HG03442 (cell line): ENCODE measurements around the gene NFATC2.

ENCODE experiments used
- ATAC-seq: cut with Tn5 transposase; IDR thresholded peaks from one replicate; pipeline ENCODE4 v1.9.1; 2021; ENCODE audit warnings: mild to moderate bottlenecking, moderate library complexity; ENCODE audit not compliant: unreplicated experiment

The NFATC2 gene

DNA sequence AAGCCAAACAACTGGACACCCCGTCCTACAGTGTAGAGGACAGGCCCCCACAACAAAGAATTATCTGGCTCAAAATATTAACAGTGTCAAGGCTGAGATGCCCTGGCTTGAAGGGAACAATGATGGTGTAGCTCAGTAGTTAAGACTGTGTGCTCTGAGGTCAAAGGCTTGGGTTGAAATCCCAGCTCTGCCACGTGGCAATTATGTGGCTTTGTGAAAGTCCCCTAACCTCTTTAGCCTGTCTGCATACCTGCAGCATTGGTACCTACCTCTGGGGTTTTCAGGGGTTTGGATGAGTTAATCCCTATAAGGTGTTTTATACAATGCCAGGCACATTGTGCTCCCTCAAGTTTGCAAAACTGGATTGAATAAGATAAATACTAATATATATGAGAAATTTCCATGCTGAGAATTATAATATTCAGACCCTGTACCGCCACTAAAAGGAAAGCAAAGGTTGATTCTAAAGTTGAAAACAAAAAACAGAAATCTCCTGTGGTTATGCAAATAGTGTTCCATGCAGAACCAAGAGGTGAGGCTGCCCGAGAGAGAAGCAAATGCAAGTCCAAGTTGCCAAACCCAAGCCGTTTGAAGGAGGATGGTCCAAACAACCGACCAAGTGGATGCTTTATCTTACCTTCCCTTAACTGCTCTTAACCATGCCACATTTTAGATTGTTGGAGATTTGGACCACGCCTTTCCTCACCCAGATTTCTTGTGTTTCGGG lies 199.8 kb downstream of the NFATC2 start:
- ATAC-seq = no peak

DNA sequence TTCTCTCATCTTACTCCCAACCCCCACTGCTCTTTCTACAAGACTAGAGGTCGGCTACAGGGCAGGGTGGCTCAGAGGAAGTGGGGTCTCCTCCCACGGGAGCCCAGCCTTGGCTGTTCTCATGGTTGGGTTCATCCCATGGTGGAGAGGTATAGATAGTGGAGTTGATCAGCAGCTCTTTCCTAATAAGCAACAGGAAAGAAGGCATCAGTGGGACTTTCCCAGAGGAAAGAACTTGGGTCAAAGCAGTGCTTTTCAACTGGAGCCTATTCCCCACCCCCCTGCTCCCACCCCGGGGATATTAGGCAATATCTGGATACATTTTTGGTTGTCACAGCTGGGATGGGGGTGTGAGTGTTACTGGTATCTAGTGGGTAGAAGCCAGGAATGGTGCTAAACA lies 200.9 kb downstream of the NFATC2 start:
- ATAC-seq = no peak

DNA sequence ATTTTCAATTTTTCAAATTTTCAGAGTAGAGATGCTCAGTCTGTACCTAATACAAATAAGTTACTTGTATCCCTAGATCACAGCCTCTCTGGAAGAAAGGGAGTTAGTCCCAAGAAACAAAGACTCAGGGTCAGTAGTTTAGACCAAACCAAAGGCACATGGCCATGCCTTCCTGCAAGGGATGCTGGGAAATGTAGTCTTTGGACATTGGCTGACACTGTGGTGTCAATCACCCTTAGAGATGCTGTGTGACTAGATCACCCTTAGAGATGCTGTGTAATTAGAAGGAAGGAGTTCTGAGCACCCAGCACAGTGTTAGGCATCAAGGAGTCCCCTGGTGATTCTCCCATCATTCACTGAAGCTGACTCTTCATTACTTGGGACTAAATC lies 202.1 kb downstream of the NFATC2 start:
- ATAC-seq = no peak

DNA sequence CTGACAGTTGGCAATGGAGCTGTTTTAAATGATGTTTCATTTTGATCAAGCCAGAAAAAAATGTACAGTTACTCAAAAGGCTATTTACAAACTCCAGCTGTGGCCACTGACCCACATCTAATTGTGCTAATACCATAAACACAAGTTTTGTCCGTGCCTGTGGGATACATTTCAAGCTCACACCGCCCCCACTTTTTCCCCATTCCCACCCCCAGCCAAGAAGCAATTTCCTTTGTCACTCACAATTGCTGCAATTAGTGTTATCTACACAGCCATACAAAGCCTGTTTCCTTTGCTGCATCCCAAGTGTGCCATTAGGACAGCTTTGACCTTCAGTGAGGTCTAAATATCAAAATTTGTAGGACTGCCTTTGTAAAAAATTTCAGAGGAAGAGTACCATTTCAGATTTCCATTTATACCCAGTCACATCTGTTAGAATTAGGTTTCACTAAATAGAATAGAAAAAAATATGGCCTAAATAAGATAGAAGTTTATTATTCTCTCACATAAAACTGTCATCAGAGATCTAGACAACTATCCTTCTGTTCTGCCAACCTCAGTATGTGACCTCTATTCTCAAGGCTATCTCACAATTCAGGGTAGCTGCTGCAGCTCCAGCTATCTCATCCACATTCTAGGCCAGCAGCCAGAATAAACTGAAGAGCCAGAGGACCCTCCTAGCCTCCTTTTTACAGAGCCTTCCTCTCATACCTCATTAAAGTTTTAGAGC lies 202.6 kb downstream of the NFATC2 start:
- no peak for ATAC-seq

DNA sequence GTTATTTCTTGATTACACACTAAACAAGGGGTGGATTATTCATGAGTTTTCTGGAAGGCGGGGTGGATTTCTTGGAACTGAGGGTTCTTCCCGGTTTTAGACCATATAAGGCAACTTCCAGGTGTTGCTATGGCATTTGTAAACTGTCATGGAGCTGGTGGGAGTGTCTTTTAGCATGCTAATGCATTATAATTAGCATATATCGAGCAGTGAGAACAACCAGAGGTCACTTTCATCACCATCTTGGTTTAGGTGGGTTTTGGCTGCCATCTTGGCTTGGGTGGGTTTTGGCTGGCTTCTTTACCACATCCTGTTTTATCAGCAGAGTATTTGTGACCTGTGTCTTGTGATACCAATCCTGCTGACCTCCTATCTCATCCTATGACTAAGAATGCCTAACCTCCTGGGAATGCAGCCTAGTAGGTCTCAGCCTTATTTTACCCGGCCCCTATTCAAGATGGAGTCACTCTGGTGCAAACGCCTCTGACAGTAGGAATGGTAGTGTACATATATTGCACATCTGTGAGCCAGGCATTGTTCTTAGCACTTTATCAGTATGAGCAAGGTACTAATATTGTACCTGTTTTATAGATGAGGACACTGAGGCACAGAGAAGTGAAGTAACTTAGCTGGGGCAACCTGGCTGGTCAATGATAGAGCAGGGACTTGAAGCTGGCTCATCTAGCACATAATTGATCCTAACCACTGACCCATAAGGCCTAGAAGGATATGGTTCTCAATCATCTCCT lies 203.7 kb downstream of the NFATC2 start:
- no peak for ATAC-seq

DNA sequence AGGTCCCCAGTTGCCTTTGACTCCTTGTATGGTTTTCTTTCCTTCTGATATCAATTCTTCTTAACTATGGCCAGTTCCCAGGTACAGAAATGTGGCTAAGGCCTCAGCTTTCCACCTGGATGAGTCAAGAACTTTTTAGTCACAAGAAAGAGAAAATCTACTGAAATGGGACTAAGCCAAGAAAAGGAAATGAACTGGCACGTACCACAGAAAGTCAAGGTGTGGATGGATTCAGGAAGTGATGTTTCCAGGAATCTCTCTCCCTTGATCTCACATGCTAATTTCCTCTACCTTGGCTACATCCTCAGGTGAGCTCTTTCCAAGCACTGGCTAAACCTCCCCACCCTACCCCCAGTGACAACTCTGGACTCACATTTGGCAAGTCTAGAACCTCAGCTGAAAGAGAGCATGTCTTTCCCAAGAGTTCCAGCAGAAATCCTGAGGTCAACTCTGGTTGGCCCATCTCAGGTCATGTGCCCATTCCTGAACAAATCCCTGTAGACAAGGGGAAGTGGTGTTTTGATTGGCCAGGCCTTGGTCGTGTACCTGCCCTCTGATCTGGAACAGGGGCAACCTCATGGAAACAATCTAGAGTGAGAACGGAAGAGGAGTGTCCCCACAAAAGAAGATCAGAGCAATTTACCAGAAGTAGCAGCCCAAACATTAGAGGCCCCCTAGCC lies 205.3 kb downstream of the NFATC2 start:
- no peak for ATAC-seq
